HepG2 (cell line): ENCODE measurements around the gene TSN. TPM values are rescaled to one million over a fixed set of nuclear protein-coding genes. Genes with fewer than 3 reads are reported as not detected.

ENCODE experiments used
- ATAC-seq: fragments of 200-7000 bp; cut with Tn5 transposase; 3 replicates; pipeline ENCODE4 v1.9.1; 2020; ENCODE audit warnings: mild to moderate bottlenecking, moderate library complexity
- BruUV-seq: library from RNA; stranded (reverse); fragments of 400-500 nt; replicated peaks from 2 replicates; lab custom pipeline; 2021; lab: Mats Ljungman, UMichigan
- CTCF ChIA-PET: fragments of 300-600 bp; formaldehyde crosslinking; extraction: SDS; loops from one replicate; lab custom pipeline; 2021; ENCODE audit warnings: low total read pairs, inconsistent platforms, low intra/inter-chr PET ratio; lab: Yijun Ruan, JAX
- POLR2A ChIA-PET: fragments of 350-600 bp; sonication (Branson Sonifier 250); formaldehyde crosslinking; loops from one replicate; lab custom pipeline; 2020; ENCODE audit warnings: antibody characterized with exemption, inconsistent platforms; lab: Yijun Ruan, JAX
- DNase-seq: peaks from one replicate; pipeline ENCODE4 v3.0.0-alpha.2; 2015; ENCODE audit warnings: low spot score
- FAIRE-seq: peaks from 3 replicates; lab custom pipeline; 2011; peaks lifted over from hg19 to GRCh38; lab: Jason Lieb, UNC
- H2AFZ ChIP-seq: one replicate; pipeline ENCODE4 v1.6.1; 2011; ENCODE audit warnings: low read length, inconsistent platforms
- H3K27ac ChIP-seq: fragments of 300-600 bp; 3 replicates; pipeline ENCODE4 v1.8.0; 2011; ENCODE audit warnings: mixed run types, mild to moderate bottlenecking, mixed read lengths, low read length, inconsistent platforms; ENCODE audit not compliant: insufficient read depth; ENCODE audit errors: extremely low read length
- H3K27me3 ChIP-seq, 2 experiments: fragments of 200-600 bp in 1 of 2; 2 replicates in 1 of 2; 3 replicates in 1 of 2; pipeline versions ENCODE4 v1.6.0 to v1.8.0; 2011; ENCODE audit warnings: low read length in 2 of 2, mild to moderate bottlenecking in 2 of 2, moderate library complexity in 2 of 2, inconsistent platforms in 1 of 2; ENCODE audit not compliant: insufficient read depth in 2 of 2, control insufficient read depth in 1 of 2
- H3K36me3 ChIP-seq, 2 experiments: fragments of 200-600 bp in 1 of 2; replicated peaks in 1 of 2; 2 replicates in 1 of 2; 3 replicates in 1 of 2; pipeline versions ENCODE4 v1.5.1 to v1.8.0; 2011; ENCODE audit warnings: low read length in 2 of 2, inconsistent platforms in 1 of 2; ENCODE audit not compliant: insufficient read depth in 2 of 2, control insufficient read depth in 1 of 2
- H3K4me1 ChIP-seq: 2 replicates; pipeline ENCODE4 v1.5.1; 2012; ENCODE audit warnings: low read length, inconsistent platforms; ENCODE audit not compliant: insufficient read depth
- H3K4me2 ChIP-seq: 2 replicates; pipeline ENCODE4 v1.6.0; 2011; ENCODE audit warnings: low read depth, low read length, inconsistent platforms
- H3K4me3 ChIP-seq, 3 experiments: fragments of 200-600 bp in 1 of 3; sonication (generic), shearing (Covaris generic) in 1 of 3; replicated peaks in 1 of 3; 2 replicates each; pipeline ENCODE4 v1.5.1; 2011 to 2016; ENCODE audit warnings: low read length in 3 of 3, inconsistent platforms in 2 of 3, low read depth in 2 of 3, mild to moderate bottlenecking in 2 of 3, control low read depth in 1 of 3, mixed read lengths in 1 of 3; ENCODE audit not compliant: insufficient read depth in 1 of 3
- H3K79me2 ChIP-seq: one replicate; pipeline ENCODE4 v1.6.1; 2011; ENCODE audit warnings: low read length, inconsistent platforms; ENCODE audit not compliant: insufficient read depth
- H3K9ac ChIP-seq: 2 replicates; pipeline ENCODE4 v1.6.0; 2011; ENCODE audit warnings: mild to moderate bottlenecking, low read depth, low read length, inconsistent platforms; ENCODE audit not compliant: insufficient read depth
- H3K9me3 ChIP-seq: 2 replicates; pipeline ENCODE4 v1.5.1; 2012; ENCODE audit warnings: mild to moderate bottlenecking, low read length
- H4K20me1 ChIP-seq: 2 replicates; pipeline ENCODE4 v1.6.0; 2011; ENCODE audit warnings: inconsistent platforms, mild to moderate bottlenecking, low read length, moderate library complexity; ENCODE audit not compliant: insufficient read depth
- ATF7 ChIP-seq, 2 experiments: fragments of 450-650 bp in 1 of 2; sonication (generic) in 1 of 2; formaldehyde crosslinking in 1 of 2; IDR thresholded peaks; 2 replicates each; pipeline versions ENCODE4 v1.4.0 to v1.6.1; 2016 to 2020; ENCODE audit warnings: antibody characterized with exemption in 1 of 2, mild to moderate bottlenecking in 1 of 2, missing genetic modification reagents in 1 of 2
- CREB1 ChIP-seq, 2 experiments: fragments of 450-650 bp in 1 of 2; IDR thresholded peaks; 2 replicates each; pipeline ENCODE4 v1.6.1; 2016 to 2017; ENCODE audit warnings: control low read depth in 1 of 2, mild to moderate bottlenecking in 1 of 2, missing compliant biosample characterization in 1 of 2, missing genetic modification characterization in 1 of 2
- ELF3 ChIP-seq: IDR thresholded peaks from 2 replicates; pipeline ENCODE4 v1.6.1; 2016; ENCODE audit warnings: missing genetic modification reagents, missing compliant biosample characterization
- SNAPC2 ChIP-seq: sonication (generic); formaldehyde crosslinking; IDR thresholded peaks from 2 replicates; pipeline ENCODE4 v1.8.1; 2022; ENCODE audit warnings: mild to moderate bottlenecking, missing genetic modification reagents
- SRSF4 ChIP-seq: fragments of 200-400 bp; formaldehyde crosslinking; IDR thresholded peaks from one replicate; pipeline ENCODE4 v1.6.1; 2018; ENCODE audit warnings: mild to moderate bottlenecking, low read depth, low read length, moderate library complexity; ENCODE audit not compliant: poor library complexity, severe bottlenecking
- ZNF367 ChIP-seq: sonication (generic); formaldehyde crosslinking; IDR thresholded peaks from 2 replicates; pipeline ENCODE4 v1.4.0; 2020; ENCODE audit warnings: missing genetic modification reagents, borderline replicate concordance
- WGBS: methylation state at CpG from one replicate; pipeline ENCODE4 v1.1.6; 2017; ENCODE audit warnings: low lambda C conversion rate; 5-methylcytosine and 5-hydroxymethylcytosine counted together
- in situ Hi-C: cut with HindIII; loops from 2 replicates; pipeline ENCODE4 v1.10.0; 2017; ENCODE audit warnings: low pct_unique_long_range_greater_than_20kb; ENCODE audit not compliant: extremely low pct_ligation_motif_present
- intact Hi-C: fragments of 100-400 bp; cut with micrococcal nuclease; formaldehyde crosslinking; loops from one replicate; pipeline ENCODE4 v1.10.0; 2022; ENCODE audit not compliant: unreplicated experiment
- polyA plus RNA-seq, 8 experiments: library from polyadenylated mRNA; depleted of rRNA in 3 of 8; stranded (reverse) in 7 of 8; unstranded in 1 of 8; fragments of >200 nt; fragmentation: Illumina TruSeq in 4 of 8; extraction: Trizol in 4 of 8; gene quantifications; 2 replicates each; pipeline versions ENCODE4 v1.2.1 to v1.2.3, GENCODE V29; 2011 to 2016; ENCODE audit warnings: low read depth in 4 of 8, missing spikeins in 1 of 8, mixed read lengths in 1 of 8; ENCODE audit not compliant: insufficient read depth in 1 of 8
- total RNA-seq, 5 experiments: library from RNA; depleted of rRNA; stranded (reverse); fragments of >200 nt; fragmentation: Illumina TruSeq; extraction: Trizol; gene quantifications; 2 replicates each; pipeline ENCODE4 v1.2.3, GENCODE V29; 2016; ENCODE audit warnings: low read depth in 1 of 5
- TF ChIP-seq, protein P1 (sequence below): sonication (generic); formaldehyde crosslinking; IDR thresholded peaks from 2 replicates; pipeline ENCODE4 v1.4.0; 2020; ENCODE audit warnings: missing genetic modification reagents, borderline replicate concordance

Gene TSN
- total and polyA plus RNA-seq, 2 of the 13 experiments (the other 11 are each of a cell fraction or from before 2014, with no cell fraction given), result 56.4 to 115 TPM

DNA sequence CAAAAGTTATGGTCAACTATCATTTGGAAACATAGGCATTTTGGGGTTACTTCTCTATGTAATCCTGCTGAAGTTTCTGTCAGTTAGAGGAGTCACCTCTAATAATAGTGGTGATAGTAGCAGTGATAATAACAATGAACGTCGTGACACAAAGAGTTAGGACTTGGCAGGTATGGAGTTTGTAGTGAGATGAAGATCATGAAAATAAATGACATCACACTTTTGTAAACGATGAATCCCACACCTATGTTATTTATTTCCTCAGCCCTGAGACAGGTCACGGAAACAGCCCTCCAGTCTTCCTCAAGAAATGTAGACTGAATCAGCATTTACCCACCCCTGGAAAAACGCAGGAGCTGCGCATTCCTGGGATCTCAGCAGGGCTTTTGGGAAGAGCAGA is 38.8 kb downstream of the TSN start:
- no peak overlapping the region for H3K9ac ChIP-seq
- H3K36me3 ChIP-seq, result no peaks in the 10 kb centered on the region
- ChIA-PET POLR2A (no interaction called here), CTCF (no interaction called here)
- H3K27ac ChIP-seq, result no peak overlapping the region
- no peaks in the 10 kb centered on the region; a peak in 1 of 5 replicates for H3K27me3 ChIP-seq
- H3K4me1 ChIP-seq, result no peaks in the 10 kb centered on the region
- in situ Hi-C loops, result no loop called here
- no peaks in the 10 kb centered on the region for H3K9me3 ChIP-seq
- ATAC-seq (no peak), FAIRE-seq (no peak)
- no TSS peak for BruUV-seq
- no peaks in the 10 kb centered on the region for H4K20me1 ChIP-seq
- TF ChIP-seq, protein P1, sequence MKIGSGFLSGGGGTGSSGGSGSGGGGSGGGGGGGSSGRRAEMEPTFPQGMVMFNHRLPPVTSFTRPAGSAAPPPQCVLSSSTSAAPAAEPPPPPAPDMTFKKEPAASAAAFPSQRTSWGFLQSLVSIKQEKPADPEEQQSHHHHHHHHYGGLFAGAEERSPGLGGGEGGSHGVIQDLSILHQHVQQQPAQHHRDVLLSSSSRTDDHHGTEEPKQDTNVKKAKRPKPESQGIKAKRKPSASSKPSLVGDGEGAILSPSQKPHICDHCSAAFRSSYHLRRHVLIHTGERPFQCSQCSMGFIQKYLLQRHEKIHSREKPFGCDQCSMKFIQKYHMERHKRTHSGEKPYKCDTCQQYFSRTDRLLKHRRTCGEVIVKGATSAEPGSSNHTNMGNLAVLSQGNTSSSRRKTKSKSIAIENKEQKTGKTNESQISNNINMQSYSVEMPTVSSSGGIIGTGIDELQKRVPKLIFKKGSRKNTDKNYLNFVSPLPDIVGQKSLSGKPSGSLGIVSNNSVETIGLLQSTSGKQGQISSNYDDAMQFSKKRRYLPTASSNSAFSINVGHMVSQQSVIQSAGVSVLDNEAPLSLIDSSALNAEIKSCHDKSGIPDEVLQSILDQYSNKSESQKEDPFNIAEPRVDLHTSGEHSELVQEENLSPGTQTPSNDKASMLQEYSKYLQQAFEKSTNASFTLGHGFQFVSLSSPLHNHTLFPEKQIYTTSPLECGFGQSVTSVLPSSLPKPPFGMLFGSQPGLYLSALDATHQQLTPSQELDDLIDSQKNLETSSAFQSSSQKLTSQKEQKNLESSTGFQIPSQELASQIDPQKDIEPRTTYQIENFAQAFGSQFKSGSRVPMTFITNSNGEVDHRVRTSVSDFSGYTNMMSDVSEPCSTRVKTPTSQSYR, result no peak
- TF ChIP-seq CREB1 (IDR thresholded peaks at IDR 0.05), result peak; percentile 62
- no peak for TF ChIP-seq CREB1 (CRISPR knock-in tag; IDR thresholded peaks at IDR 0.05)
- no peak for TF ChIP-seq ELF3 (CRISPR knock-in tag)
- TF ChIP-seq ATF7 (IDR thresholded peaks at IDR 0.05), result peak; percentile 74
- no peak for TF ChIP-seq ATF7 (CRISPR knock-in tag; IDR thresholded peaks at IDR 0.05)
- TF ChIP-seq, all 625 proteins: peak for 2
- 38% methylated on average over 6 of the region's 6 CpGs for WGBS
- Histone ChIP-seq H3K4me2 (no peak overlapping the region), H3K79me2 (no peaks in the 10 kb centered on the region), H2AFZ (no peak overlapping the region), H3K4me3 (no peak overlapping the region)
- intact Hi-C loops, result no loop called here
- no peak for DNase-seq

DNA sequence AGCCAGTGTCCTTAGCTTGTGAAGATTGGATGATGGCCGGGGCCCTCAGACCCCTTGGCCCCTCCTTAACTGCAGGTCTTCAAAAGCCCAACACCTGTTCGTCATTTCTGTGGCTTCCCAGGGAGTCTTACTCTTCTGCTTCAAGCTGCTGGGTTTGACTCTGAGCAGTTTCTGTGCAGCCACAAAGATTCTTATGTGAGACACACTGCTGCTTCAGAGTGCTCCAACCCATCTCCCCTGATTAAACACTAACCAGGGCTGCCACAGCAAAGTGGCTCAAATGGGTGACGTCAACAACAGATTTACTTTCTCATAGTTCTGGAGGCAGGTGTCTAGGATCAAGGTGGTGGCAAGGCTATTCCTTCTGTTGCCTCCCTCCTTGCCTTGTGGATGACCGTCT is 40.8 kb downstream of the TSN start:
- ATAC-seq (no peak), DNase-seq (no peak), FAIRE-seq (no peak)
- no peaks in the 10 kb centered on the region for H3K36me3 ChIP-seq
- no peaks in the 10 kb centered on the region for H4K20me1 ChIP-seq
- no peak overlapping the region for H3K9ac ChIP-seq
- no peaks in the 10 kb centered on the region for H3K4me1 ChIP-seq
- H3K4me3 ChIP-seq, result no peak overlapping the region
- TF ChIP-seq ATF7 (IDR thresholded peaks at IDR 0.05) (peak; percentile 55), ATF7 (CRISPR knock-in tag; IDR thresholded peaks at IDR 0.05) (no peak), ZNF367 (CRISPR knock-in tag) (no peak), SNAPC2 (CRISPR knock-in tag) (no peak), SRSF4 (no peak), CREB1 (IDR thresholded peaks at IDR 0.05) (peak; percentile 60), CREB1 (CRISPR knock-in tag; IDR thresholded peaks at IDR 0.05) (no peak)
- TF ChIP-seq, all 625 proteins: peak for 2
- no peak overlapping the region for H3K27ac ChIP-seq
- no peaks in the 10 kb centered on the region for H3K9me3 ChIP-seq
- ChIA-PET POLR2A (no interaction called here), CTCF (no interaction called here)
- WGBS, result 51% methylated on average over 4 of the region's 4 CpGs
- no TSS peak for BruUV-seq
- intact Hi-C loops (no loop called here), in situ Hi-C loops (no loop called here)
- H3K27me3 ChIP-seq, result no peaks in the 10 kb centered on the region; a peak in 1 of 5 replicates
- no peak overlapping the region for H3K4me2 ChIP-seq
- H3K79me2 ChIP-seq, result no peaks in the 10 kb centered on the region
- no peak overlapping the region for H2AFZ ChIP-seq
